Lower lobe of right lung (tissue), 2 donors: ENCODE results near the gene SLC51A. TPM values are rescaled to one million over a fixed set of nuclear protein-coding genes. Genes with fewer than 3 reads are reported as not detected.
A peak's percentile ranks its signal among the peaks of the same experiment; 100 is the strongest.
"Not testable (repeated sequence)": the region's sequence is repeated elsewhere in the genome, so short reads cannot be mapped to it uniquely, and the experiment has no call there.

Experiments used
- ATAC-seq, 2 donors: fragments of 200-7000 bp; cut with Tn5 transposase; one replicate each; pipeline ENCODE4 v1.9.1; 2020 to 2022; ENCODE audit warnings: mild to moderate bottlenecking in 2 of 2, moderate library complexity in 2 of 2
- DNase-seq: peaks from one replicate; pipeline ENCODE4 v3.0.0-alpha.2; 2020
- H3K27ac ChIP-seq: fragments of 200-600 bp; one replicate; pipeline ENCODE4 v1.8.0; 2022
- H3K27me3 ChIP-seq: fragments of 200-600 bp; one replicate; pipeline ENCODE4 v1.8.0; 2022; ENCODE audit warnings: low read depth
- H3K36me3 ChIP-seq: fragments of 200-600 bp; one replicate; pipeline ENCODE4 v1.8.0; 2022; ENCODE audit warnings: mild to moderate bottlenecking
- H3K4me1 ChIP-seq: fragments of 200-600 bp; one replicate; pipeline ENCODE4 v1.8.0; 2022
- H3K4me3 ChIP-seq: fragments of 200-600 bp; one replicate; pipeline ENCODE4 v1.8.0; 2022; ENCODE audit warnings: mild to moderate bottlenecking
- H3K9me3 ChIP-seq: fragments of 200-600 bp; one replicate; pipeline ENCODE4 v1.8.0; 2022
- intact Hi-C: fragments of 100-400 bp; cut with DNase I; formaldehyde crosslinking; loops from one replicate; pipeline ENCODE4 v1.11.0; 2022
- total RNA-seq: library from RNA; stranded (reverse); fragmentation: NEBNext Ultra II Directional; extraction: Animal tissue kit (Norgen Biotek cat#: 25700); gene quantifications from one replicate; pipeline ENCODE4 v1.2.1, GENCODE V29; 2021
- TF ChIP-seq, protein P1 (sequence below): fragments of 200-600 bp; IDR thresholded peaks from one replicate; pipeline ENCODE4 v1.8.0; 2022; ENCODE audit warnings: antibody characterized with exemption, mild to moderate bottlenecking
- donor health status: DM: no; HTN: yes; CAD: no; lungs with severe emphysema.

SLC51A gene
- total RNA-seq, 1 donor from 2014 or later = 1.3 TPM

DNA sequence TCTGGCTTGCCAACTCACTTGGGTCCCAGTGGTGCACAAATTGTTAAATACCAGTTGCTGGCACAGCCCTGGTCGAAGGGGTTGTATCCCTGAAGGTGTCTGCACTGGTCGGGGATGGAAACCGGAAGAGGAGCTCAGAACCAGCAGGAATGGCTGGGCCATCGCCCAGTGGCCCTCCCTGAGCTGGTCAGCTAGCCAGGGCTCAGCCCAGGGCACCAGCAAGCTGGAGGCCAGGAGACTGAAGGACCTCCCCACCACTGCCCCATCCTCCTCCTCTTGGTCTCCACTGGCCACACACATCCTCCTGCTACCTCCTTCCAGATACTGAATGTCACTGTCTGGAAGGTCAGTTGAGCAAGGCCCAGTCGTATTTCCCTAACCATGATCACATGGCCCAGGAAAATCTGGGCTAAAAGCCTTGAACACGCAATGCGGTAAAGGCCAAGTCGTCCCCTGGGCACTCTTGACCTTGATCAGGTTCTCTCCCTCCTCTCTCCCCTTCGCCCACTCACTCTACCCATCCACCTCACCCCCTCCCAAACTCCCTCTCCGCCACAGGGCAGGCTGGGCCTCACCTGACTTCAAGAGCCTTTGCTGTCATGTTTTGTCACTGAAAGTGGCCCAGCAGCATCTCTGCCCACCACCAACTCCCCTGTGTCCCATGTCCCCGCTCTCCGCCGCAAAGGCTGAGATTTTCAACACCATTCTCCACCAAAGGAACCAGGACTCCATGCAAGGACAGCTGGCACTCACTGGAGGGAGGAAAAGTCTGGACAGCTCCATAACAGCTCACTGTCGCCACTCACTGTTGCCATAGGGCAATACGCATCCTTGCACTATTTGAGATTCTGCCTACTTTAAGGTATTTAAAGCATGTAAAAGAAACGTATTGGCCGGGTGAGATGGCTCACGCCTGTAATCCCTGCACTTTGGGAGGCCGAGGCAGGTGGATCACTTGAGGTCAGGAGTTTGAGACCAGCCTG is 17.3 kb upstream of the SLC51A start:
- DNase-seq (no peak), ATAC-seq (no peak)
- H3K9me3 ChIP-seq = no peaks in the 10 kb centered on the region
- TF ChIP-seq, protein P1, sequence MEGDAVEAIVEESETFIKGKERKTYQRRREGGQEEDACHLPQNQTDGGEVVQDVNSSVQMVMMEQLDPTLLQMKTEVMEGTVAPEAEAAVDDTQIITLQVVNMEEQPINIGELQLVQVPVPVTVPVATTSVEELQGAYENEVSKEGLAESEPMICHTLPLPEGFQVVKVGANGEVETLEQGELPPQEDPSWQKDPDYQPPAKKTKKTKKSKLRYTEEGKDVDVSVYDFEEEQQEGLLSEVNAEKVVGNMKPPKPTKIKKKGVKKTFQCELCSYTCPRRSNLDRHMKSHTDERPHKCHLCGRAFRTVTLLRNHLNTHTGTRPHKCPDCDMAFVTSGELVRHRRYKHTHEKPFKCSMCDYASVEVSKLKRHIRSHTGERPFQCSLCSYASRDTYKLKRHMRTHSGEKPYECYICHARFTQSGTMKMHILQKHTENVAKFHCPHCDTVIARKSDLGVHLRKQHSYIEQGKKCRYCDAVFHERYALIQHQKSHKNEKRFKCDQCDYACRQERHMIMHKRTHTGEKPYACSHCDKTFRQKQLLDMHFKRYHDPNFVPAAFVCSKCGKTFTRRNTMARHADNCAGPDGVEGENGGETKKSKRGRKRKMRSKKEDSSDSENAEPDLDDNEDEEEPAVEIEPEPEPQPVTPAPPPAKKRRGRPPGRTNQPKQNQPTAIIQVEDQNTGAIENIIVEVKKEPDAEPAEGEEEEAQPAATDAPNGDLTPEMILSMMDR = no peak
- H3K27me3 ChIP-seq = no peaks in the 10 kb centered on the region
- H3K4me1 ChIP-seq = peaks cover 9% of the 10 kb centered on the region
- intact Hi-C loops = no loop called here
- no peak overlapping the region for H3K4me3 ChIP-seq
- H3K36me3 ChIP-seq = no peaks in the 10 kb centered on the region
- no peak overlapping the region for H3K27ac ChIP-seq

DNA sequence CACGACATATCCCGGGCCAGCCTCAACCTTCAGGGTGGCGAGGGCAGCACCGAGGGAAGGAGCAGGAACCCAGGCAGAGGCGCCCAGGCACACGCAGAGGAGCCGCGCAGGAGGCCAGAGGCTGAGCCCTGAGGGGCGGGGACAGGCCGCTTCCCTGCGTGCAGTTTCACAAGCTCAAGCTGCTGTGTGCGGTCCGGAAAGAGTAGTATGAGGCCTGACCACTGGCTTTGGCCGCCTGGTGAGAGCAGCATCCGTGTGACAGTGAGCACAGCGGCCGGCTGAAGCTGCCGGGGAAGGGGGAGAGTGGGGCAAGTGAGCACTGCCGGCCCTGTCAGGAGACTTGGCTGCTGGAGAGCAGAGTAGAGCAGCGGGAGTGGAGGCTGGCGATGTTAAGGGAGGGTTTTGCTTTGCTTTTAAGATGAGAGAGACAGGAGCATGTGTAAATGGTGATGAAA is 13.8 kb upstream of the SLC51A start:
- TF ChIP-seq, protein P1 = no peak
- Histone ChIP-seq H3K36me3 (no peaks in the 10 kb centered on the region), H3K9me3 (no peaks in the 10 kb centered on the region), H3K4me1 (no peaks in the 10 kb centered on the region), H3K27me3 (no peaks in the 10 kb centered on the region), H3K4me3 (no peak overlapping the region), H3K27ac (no peak overlapping the region)
- intact Hi-C loops = no loop called here
- peak; percentile 55 to 80 for ATAC-seq
- DNase-seq = peak; percentile 81

DNA sequence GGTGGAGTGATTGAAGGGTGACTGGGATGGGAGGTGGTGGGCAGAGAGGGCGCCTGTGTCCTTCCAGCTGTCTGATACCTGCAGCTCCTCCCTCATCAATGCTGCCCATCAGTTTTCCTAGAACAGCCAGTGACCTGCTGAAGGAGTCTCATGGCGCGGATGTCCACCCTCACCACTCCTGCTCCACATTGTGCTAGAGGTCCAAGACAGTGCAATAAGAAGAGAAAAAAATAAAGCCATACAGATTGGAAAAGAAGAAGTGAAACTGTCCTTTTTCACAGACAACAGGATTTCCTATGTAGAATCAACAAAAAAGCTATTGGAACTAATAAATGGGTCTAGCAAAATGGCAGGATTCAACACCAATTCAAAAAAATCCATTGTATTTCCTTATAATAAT is 12.5 kb upstream of the SLC51A start:
- ATAC-seq (no peak), DNase-seq (no peak)
- no peaks in the 10 kb centered on the region for H3K9me3 ChIP-seq
- H3K27me3 ChIP-seq = no peaks in the 10 kb centered on the region
- intact Hi-C loops = no loop called here
- no peak overlapping the region for H3K4me3 ChIP-seq
- no peaks in the 10 kb centered on the region for H3K36me3 ChIP-seq
- TF ChIP-seq, protein P1 = no peak
- H3K4me1 ChIP-seq = no peaks in the 10 kb centered on the region
- no peak overlapping the region for H3K27ac ChIP-seq

DNA sequence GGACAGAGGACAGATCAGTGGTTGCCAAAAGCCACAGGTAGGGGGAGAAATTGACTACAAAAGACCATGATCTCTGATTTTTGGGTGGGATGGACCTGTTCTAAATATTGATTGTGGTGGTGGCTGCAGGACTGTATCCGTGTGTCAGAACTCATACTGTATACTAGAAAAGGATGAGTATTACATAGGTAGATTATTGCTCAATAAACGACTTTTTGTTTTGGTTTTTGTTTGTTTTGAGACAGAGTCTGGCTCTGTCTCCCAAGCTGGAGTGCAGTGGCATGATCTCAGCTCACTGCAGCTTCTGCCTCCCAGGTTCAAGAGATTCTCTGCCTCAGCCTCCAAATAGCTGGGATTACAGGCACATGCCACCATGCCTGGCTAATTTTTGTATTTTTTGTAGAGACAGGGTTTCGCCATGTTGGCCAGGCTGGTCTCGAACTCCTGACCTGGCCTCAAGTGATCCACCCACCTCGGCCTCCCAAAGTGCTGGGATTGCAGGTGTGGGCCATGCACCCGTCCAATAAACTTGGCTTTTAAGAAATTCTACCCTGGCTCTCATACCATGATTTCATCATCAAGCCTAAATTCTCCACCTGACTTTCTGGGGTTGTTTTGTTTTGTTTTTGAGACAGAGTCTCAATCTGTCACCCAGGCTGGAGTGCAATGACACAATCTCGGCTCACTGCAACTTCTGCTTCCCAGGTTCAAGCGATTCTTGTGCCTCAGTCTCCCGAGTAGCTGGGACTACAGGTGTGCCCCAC is 10.7 kb upstream of the SLC51A start:
- intact Hi-C loops, DNase-seq, H3K27ac ChIP-seq, ATAC-seq, H3K27me3 ChIP-seq, H3K4me3 ChIP-seq, H3K4me1 ChIP-seq, H3K36me3 ChIP-seq, H3K9me3 ChIP-seq: not testable (repeated sequence)

DNA sequence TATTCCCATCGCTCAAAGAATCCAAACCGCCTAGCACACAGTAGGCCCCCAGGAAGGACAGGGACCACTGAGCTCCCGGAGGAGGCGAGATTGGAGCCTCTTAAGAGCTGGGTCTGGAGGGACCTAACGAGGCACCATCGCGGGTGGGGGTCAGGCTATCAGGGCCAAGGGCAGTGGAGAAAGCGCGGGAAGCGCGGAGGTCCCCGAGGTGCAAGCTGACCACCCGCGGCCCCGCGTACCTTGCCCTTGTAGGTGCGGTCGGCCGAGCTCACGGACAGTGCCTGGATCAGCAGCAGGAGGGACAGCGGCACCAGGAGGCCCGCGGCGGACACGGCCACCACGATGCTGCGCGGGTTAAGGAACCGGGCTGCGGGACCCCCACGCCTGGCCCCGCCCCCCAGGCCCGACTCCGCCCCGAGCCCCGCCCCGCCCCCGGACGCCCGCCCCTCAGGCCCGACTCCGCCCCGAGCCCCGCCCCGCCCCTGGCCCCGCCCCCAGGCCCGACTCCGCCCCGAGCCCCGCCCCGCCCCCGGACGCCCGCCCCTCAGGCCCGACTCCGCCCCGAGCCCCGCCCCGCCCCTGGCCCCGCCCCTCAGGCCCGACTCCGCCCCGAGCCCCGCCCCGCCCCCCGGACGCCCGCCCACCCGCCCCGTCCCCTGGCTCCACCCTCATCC is 9.0 kb upstream of the SLC51A start:
- peak overlapping the region; percentile 33 for H3K4me3 ChIP-seq
- TF ChIP-seq, protein P1 = no peak
- DNase-seq (peak; percentile 74), ATAC-seq (peak; percentile 41 to 45)
- H3K36me3 ChIP-seq = no peaks in the 10 kb centered on the region
- H3K27me3 ChIP-seq = no peaks in the 10 kb centered on the region
- no peak overlapping the region for H3K27ac ChIP-seq
- H3K4me1 ChIP-seq = no peaks in the 10 kb centered on the region
- intact Hi-C loops = no loop called here
- no peaks in the 10 kb centered on the region for H3K9me3 ChIP-seq
